Measurements from ENCODE around the gene SPEG. TPM values are rescaled to one million over a fixed set of nuclear protein-coding genes. Genes with fewer than 3 reads are reported as not detected.
A peak's percentile ranks its signal among the peaks of the same experiment; 100 is the strongest.

SPEG gene
- total RNA-seq, 1 donor from 2014 or later, result 6.1 TPM

- DNase-seq (ENCODE audit: low spot score), result no peak
- Mint-ChIP-seq H3K9me3 (ENCODE audit: unreplicated experiment) (no peaks in the 10 kb centered on the region), H3K4me1 (ENCODE audit: unreplicated experiment) (peaks cover 26% of the 10 kb centered on the region), H3K4me3 (ENCODE audit: unreplicated experiment) (peak overlapping the region; percentile 47), H3K27me3 (ENCODE audit: unreplicated experiment) (peaks cover 16% of the 10 kb centered on the region), H3K36me3 (ENCODE audit: low read depth, unreplicated experiment) (peaks cover 4% of the 10 kb centered on the region), H3K27ac (ENCODE audit: unreplicated experiment) (no peak overlapping the region)
- TF ChIP-seq CTCF (IDR thresholded peaks at IDR 0.05; ENCODE audit: unreplicated experiment), result no peak
These were observed 7.8 kb downstream of the SPEG start for GRCh38 chr2:219442256-219443015.

GRCh38 chr2:219443016-219443696 is 8.5 kb downstream of the SPEG start:
- peaks cover 4% of the 10 kb centered on the region for H3K36me3 Mint-ChIP-seq (ENCODE audit: low read depth, unreplicated experiment)
- no peak for DNase-seq (ENCODE audit: low spot score)
- TF ChIP-seq CTCF (IDR thresholded peaks at IDR 0.05; ENCODE audit: unreplicated experiment), result no peak
- H3K27ac Mint-ChIP-seq (ENCODE audit: unreplicated experiment), result no peak overlapping the region
- no peak overlapping the region for H3K4me3 Mint-ChIP-seq (ENCODE audit: unreplicated experiment)
- no peaks in the 10 kb centered on the region for H3K9me3 Mint-ChIP-seq (ENCODE audit: unreplicated experiment)
- peaks cover 26% of the 10 kb centered on the region for H3K4me1 Mint-ChIP-seq (ENCODE audit: unreplicated experiment)
- H3K27me3 Mint-ChIP-seq (ENCODE audit: unreplicated experiment), result peaks cover 18% of the 10 kb centered on the region

- Mint-ChIP-seq H3K4me1 (ENCODE audit: unreplicated experiment) (peaks cover 26% of the 10 kb centered on the region), H3K27ac (ENCODE audit: unreplicated experiment) (no peak overlapping the region)
These were observed 9.0 kb downstream of the SPEG start for GRCh38 chr2:219443697-219444023.

GRCh38 chr2:219444566-219445091 is 10.0 kb downstream of the SPEG start:
- DNase-seq (ENCODE audit: low spot score), result no peak
- H3K4me1 Mint-ChIP-seq (ENCODE audit: unreplicated experiment), result peaks cover 26% of the 10 kb centered on the region
- H3K4me3 Mint-ChIP-seq (ENCODE audit: unreplicated experiment), result no peak overlapping the region
- TF ChIP-seq CTCF (IDR thresholded peaks at IDR 0.05; ENCODE audit: unreplicated experiment), result no peak
- no peaks in the 10 kb centered on the region for H3K9me3 Mint-ChIP-seq (ENCODE audit: unreplicated experiment)
- no peak overlapping the region for H3K27ac Mint-ChIP-seq (ENCODE audit: unreplicated experiment)
- peaks cover 18% of the 10 kb centered on the region for H3K27me3 Mint-ChIP-seq (ENCODE audit: unreplicated experiment)
- peaks cover 4% of the 10 kb centered on the region for H3K36me3 Mint-ChIP-seq (ENCODE audit: low read depth, unreplicated experiment)

More at GRCh38 chr2:219443697-219444023, 9.0 kb downstream of the SPEG start:
- peaks cover 18% of the 10 kb centered on the region for H3K27me3 Mint-ChIP-seq (ENCODE audit: unreplicated experiment)
- no peak overlapping the region for H3K4me3 Mint-ChIP-seq (ENCODE audit: unreplicated experiment)
- H3K36me3 Mint-ChIP-seq (ENCODE audit: low read depth, unreplicated experiment), result peaks cover 4% of the 10 kb centered on the region
- no peak for TF ChIP-seq CTCF (IDR thresholded peaks at IDR 0.05; ENCODE audit: unreplicated experiment)
- DNase-seq (ENCODE audit: low spot score), result no peak
- no peaks in the 10 kb centered on the region for H3K9me3 Mint-ChIP-seq (ENCODE audit: unreplicated experiment)

GRCh38 chr2:219445220-219445640 is 10.6 kb downstream of the SPEG start:
- H3K27ac Mint-ChIP-seq (ENCODE audit: unreplicated experiment), result peak overlapping the region; percentile 82
- H3K27me3 Mint-ChIP-seq (ENCODE audit: unreplicated experiment), result peaks cover 19% of the 10 kb centered on the region
- peaks cover 8% of the 10 kb centered on the region for H3K36me3 Mint-ChIP-seq (ENCODE audit: low read depth, unreplicated experiment)
- DNase-seq (ENCODE audit: low spot score), result no peak
- H3K9me3 Mint-ChIP-seq (ENCODE audit: unreplicated experiment), result no peaks in the 10 kb centered on the region
- TF ChIP-seq CTCF (IDR thresholded peaks at IDR 0.05; ENCODE audit: unreplicated experiment), result no peak
- peaks cover 26% of the 10 kb centered on the region for H3K4me1 Mint-ChIP-seq (ENCODE audit: unreplicated experiment)
- no peak overlapping the region for H3K4me3 Mint-ChIP-seq (ENCODE audit: unreplicated experiment)

Data from endothelial cell (in vitro differentiated cells).